ENCODE data around the gene SPIB.

DNA sequence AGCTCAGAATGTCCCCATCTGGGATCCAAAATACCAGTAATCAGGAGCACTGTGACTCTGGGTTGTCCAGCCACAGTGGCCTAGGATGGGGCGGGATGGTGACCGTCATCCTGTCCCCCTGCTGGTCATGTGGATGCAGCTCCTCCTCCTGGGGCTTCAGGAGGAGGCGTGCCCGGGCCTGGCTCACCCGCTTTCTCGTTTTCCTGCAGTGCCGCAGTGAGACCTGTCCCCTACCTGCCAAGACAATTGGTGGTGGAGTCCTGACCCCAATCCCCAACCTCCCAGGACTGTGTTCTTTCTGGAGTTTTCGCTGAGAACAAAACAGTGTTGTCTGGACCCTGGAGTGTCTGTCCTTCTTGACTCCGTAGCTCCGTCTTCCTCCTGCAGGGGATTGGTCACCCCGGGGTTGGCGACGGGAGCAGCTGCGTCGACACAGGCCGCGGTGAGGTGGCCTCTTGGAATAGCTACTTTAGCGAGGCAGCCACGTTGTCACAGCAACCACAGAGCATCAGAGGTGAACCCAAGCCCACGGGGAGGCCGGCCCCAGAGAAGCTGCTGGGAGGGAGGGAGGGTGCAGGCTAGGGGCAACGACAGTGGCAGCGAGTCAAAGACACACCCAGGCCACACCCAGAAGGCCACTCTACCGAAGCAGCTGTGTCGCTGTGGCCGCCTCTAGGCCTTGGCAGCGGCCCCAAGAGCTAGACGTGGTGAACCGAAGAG is 47.4 kb downstream of the SPIB start:
- TF ChIP-seq, protein P1, sequence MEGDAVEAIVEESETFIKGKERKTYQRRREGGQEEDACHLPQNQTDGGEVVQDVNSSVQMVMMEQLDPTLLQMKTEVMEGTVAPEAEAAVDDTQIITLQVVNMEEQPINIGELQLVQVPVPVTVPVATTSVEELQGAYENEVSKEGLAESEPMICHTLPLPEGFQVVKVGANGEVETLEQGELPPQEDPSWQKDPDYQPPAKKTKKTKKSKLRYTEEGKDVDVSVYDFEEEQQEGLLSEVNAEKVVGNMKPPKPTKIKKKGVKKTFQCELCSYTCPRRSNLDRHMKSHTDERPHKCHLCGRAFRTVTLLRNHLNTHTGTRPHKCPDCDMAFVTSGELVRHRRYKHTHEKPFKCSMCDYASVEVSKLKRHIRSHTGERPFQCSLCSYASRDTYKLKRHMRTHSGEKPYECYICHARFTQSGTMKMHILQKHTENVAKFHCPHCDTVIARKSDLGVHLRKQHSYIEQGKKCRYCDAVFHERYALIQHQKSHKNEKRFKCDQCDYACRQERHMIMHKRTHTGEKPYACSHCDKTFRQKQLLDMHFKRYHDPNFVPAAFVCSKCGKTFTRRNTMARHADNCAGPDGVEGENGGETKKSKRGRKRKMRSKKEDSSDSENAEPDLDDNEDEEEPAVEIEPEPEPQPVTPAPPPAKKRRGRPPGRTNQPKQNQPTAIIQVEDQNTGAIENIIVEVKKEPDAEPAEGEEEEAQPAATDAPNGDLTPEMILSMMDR (conservative IDR thresholded peaks at IDR 0.05; ENCODE audit: low read length), result no peak
- no peak for TF ChIP-seq EZH2phosphoT487 (IDR thresholded peaks at IDR 0.05; ENCODE audit: borderline replicate concordance)

Data from Loucy (cell line).